Spleen (tissue), 7 donors: ENCODE data around the gene PSMF1.

Experiments
- POLR2A ChIP-seq, 3 donors: fragments of 450-650 bp; IDR thresholded peaks; one replicate each; pipeline ENCODE4 v1.5.1; 2017; ENCODE audit warnings: antibody characterized with exemption in 3 of 3, mild to moderate bottlenecking in 1 of 3
- POLR2AphosphoS5 ChIP-seq, 3 donors: sonication (generic); formaldehyde crosslinking; IDR thresholded peaks; one replicate each; pipeline ENCODE4 v1.5.1; 2017; ENCODE audit warnings: antibody characterized with exemption in 3 of 3
- TF ChIP-seq, protein P1 (sequence below), 11 experiments: fragments of 200-600 bp in 7 of 11; fragments of 450-650 bp in 4 of 11; sonication (generic) in 4 of 11; IDR thresholded peaks in 8 of 11; conservative IDR thresholded peaks in 3 of 11; 1 replicate in 7 of 11; 2 replicates in 4 of 11; pipeline versions ENCODE4 v1.4.0 to v1.8.0; 2016 to 2021; ENCODE audit warnings: antibody characterized with exemption in 11 of 11, inconsistent platforms in 4 of 11, mild to moderate bottlenecking in 1 of 11
- donor health status: DM: no; HTN: no; CAD: no; lungs with moderate emphysema.
- donor health status: DM: no; HTN: no; CAD: no.
- donor health status: DM: no; HTN: no; CAD: no.

DNA sequence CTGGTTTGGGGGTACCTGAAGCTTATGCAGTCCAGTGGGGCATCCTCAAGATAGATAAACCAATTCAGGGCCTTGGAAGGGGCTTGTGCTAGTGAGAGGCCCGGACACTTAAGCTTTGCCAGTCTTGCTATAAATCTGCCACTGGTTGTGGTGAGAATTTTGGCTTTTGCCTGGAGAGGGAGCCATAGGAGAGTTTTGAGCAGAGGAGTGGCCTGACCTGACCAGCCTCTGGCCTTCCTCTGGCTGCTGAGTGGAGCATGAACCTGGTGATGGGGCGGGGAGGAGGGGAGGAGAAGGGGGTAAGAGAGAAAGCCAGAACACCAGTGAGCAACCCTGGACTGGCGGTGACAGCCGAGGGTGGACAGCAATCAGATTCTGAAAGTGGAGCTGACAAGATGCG is 59.3 kb downstream of the PSMF1 start:
- no peak for TF ChIP-seq POLR2A (IDR thresholded peaks at IDR 0.05)
- no peak for TF ChIP-seq POLR2AphosphoS5 (IDR thresholded peaks at IDR 0.05)
- TF ChIP-seq, protein P1, sequence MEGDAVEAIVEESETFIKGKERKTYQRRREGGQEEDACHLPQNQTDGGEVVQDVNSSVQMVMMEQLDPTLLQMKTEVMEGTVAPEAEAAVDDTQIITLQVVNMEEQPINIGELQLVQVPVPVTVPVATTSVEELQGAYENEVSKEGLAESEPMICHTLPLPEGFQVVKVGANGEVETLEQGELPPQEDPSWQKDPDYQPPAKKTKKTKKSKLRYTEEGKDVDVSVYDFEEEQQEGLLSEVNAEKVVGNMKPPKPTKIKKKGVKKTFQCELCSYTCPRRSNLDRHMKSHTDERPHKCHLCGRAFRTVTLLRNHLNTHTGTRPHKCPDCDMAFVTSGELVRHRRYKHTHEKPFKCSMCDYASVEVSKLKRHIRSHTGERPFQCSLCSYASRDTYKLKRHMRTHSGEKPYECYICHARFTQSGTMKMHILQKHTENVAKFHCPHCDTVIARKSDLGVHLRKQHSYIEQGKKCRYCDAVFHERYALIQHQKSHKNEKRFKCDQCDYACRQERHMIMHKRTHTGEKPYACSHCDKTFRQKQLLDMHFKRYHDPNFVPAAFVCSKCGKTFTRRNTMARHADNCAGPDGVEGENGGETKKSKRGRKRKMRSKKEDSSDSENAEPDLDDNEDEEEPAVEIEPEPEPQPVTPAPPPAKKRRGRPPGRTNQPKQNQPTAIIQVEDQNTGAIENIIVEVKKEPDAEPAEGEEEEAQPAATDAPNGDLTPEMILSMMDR (IDR thresholded peaks at IDR 0.05 in 8 of 11, conservative IDR thresholded peaks at IDR 0.05 in 3 of 11) = no peak
